ENCODE measurements around the gene CCRL2. TPM values are rescaled to one million over a fixed set of nuclear protein-coding genes. Genes with fewer than 3 reads are reported as not detected.
"Not testable (repeated sequence)": the region's sequence is repeated elsewhere in the genome, so short reads cannot be mapped to it uniquely, and the experiment has no call there.

Gene CCRL2
- total RNA-seq, 2 donors from 2014 or later: 2.5 to 3.2 TPM

DNA sequence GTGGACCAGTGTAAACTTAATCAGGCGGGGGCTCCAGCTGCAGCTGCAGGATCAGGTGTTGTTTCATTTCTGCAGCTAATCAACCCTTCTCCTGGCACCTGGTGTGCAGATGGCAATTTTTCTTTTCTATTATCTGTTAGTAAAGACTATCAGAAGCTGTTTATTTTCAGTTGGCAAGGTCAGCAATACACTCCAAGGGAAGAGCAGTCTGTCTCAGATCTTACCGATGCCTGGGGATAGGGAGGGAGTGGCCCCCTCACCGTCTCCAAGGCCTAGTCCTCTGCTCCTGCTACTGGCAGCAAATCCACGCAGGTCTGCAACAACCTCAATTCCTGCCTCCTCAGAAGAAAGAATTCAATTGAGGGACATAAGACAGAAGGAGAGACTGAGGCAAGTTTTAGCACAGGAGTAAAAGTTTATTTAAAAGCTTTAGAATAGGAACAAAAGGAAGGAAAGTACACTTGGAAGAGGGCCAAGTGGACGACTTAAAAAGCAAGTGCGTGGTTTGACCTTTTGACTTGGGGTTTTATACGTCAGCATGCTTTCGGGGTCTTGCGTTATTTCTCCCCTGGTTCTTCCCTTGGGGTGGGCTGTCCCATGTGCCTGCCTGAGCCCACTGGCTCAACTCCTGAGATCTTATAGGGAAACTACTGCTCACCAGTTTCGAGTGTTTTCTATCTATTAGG is 9.2 kb downstream of the CCRL2 start:
- H3K4me3 Mint-ChIP-seq: no peak overlapping the region
- H3K4me1 Mint-ChIP-seq (ENCODE audit: low read depth): peaks cover 9% of the 10 kb centered on the region
- no peaks in the 10 kb centered on the region for H3K36me3 Mint-ChIP-seq (ENCODE audit: insufficient read depth in 2 of 2)
- H3K9me3 Mint-ChIP-seq: no peaks in the 10 kb centered on the region
- ATAC-seq (replicated peaks in 1 of 2): peak in 1 of 2 donors; percentile 41
- DNase-seq: peak in 1 of 2 donors; percentile 8
- H3K27me3 Mint-ChIP-seq (ENCODE audit: low read depth): no peaks in the 10 kb centered on the region
- no peak overlapping the region for H3K27ac Mint-ChIP-seq

DNA sequence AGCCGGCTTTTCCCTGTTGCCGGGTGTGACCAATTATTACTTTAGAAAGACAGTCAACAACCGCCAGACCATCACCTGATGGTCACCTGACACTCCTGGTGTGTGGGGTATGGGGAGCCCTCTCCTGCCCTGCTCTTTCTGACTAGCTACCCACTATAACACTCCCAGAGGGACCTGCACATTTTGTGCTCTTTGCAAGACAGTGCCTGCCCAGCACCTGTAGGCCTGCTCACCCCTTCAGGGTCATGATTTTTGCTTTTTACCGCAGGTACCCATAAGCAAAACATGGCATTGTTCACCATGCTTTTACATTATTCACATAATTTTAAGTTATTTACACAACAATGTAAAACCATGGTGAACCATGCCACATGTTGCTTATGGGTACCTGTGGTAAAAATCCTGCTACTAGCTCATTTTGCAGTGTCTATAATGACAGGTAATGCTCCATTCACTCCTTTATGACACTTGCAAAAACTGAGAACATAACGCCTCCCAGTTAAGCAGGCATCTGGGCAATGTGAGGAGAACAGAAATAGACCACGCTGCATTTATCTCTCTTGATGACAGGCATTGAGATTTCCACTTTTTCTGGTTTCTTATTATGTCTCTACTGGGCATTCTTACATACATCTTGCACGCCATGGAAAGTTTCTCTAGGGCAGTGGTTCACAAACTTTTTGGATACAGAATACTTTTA is 9.9 kb downstream of the CCRL2 start:
- Mint-ChIP-seq H3K27ac (no peak overlapping the region), H3K4me3 (no peak overlapping the region), H3K36me3 (ENCODE audit: insufficient read depth in 2 of 2) (no peaks in the 10 kb centered on the region), H3K27me3 (ENCODE audit: low read depth) (no peaks in the 10 kb centered on the region), H3K9me3 (no peaks in the 10 kb centered on the region), H3K4me1 (ENCODE audit: low read depth) (peaks cover 9% of the 10 kb centered on the region)
- DNase-seq (no peak), ATAC-seq (replicated peaks in 1 of 2) (no peak)

GRCh38 chr3:46417841-46418611 is 11.0 kb downstream of the CCRL2 start:
- Mint-ChIP-seq H3K27ac (no peak overlapping the region), H3K27me3 (ENCODE audit: low read depth) (no peaks in the 10 kb centered on the region), H3K4me3 (no peak overlapping the region), H3K36me3 (ENCODE audit: insufficient read depth in 2 of 2) (no peaks in the 10 kb centered on the region), H3K9me3 (no peaks in the 10 kb centered on the region), H3K4me1 (ENCODE audit: low read depth) (peaks cover 9% of the 10 kb centered on the region)
- DNase-seq (no peak), ATAC-seq (replicated peaks in 1 of 2) (no peak)

DNA sequence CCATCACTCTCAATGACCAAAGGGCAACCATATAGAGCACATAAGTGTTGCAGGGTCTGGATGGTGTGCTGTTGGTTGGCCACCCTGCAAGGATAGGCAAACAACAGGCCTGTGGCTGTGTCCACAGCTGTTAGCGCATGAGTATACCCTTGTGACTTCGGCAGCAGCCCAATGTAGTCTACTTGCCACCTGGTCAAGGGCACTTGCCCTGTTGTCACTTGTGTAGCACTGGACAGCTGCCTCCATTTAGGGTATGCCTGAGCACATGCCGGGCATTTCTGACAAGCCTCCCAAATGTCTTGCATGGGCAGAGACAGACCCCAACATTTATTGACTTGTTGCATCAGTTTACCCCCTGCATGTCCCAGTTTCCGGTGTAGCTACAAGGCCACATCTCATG is 12.8 kb downstream of the CCRL2 start:
- Mint-ChIP-seq H3K27ac (no peak overlapping the region), H3K27me3 (ENCODE audit: low read depth) (no peaks in the 10 kb centered on the region), H3K36me3 (ENCODE audit: insufficient read depth in 2 of 2) (no peaks in the 10 kb centered on the region), H3K9me3 (no peaks in the 10 kb centered on the region), H3K4me1 (ENCODE audit: low read depth) (peaks cover 9% of the 10 kb centered on the region), H3K4me3 (no peak overlapping the region)
- DNase-seq (no peak), ATAC-seq (replicated peaks in 1 of 2) (no peak)

- Mint-ChIP-seq H3K36me3 (ENCODE audit: insufficient read depth in 2 of 2) (no peaks in the 10 kb centered on the region), H3K4me3 (no peak overlapping the region), H3K27ac (no peak overlapping the region), H3K9me3 (no peaks in the 10 kb centered on the region), H3K27me3 (ENCODE audit: low read depth) (no peaks in the 10 kb centered on the region), H3K4me1 (ENCODE audit: low read depth) (peaks cover 7% of the 10 kb centered on the region)
- DNase-seq: no peak
- ATAC-seq (replicated peaks in 1 of 2): no peak
Measured at GRCh38 chr3:46420931-46421330, 13.9 kb downstream of the CCRL2 start.

DNA sequence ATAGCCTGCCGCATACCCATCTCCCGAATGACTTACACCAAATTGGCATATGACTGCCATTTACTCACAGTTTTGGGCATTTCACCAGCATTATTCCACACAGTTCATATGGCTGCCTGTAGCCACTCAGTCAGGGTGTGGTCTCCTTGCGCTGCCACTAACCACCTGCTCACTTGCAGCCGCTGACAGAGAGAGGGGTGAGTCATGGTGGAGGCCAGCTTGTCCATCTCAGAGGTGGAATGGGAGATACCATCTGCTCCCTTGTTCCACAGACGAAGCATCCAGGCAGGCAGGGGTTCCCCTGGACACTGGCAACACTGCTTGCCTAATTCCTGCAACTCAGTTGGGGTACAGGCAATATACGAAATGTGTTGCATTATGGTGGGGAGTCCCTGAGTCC is 15.6 kb downstream of the CCRL2 start:
- no peaks in the 10 kb centered on the region for H3K27me3 Mint-ChIP-seq (ENCODE audit: low read depth)
- ATAC-seq (replicated peaks in 1 of 2): no peak
- H3K27ac Mint-ChIP-seq: no peak overlapping the region
- peaks cover 6% of the 10 kb centered on the region for H3K4me1 Mint-ChIP-seq (ENCODE audit: low read depth)
- H3K36me3 Mint-ChIP-seq (ENCODE audit: insufficient read depth in 2 of 2): no peaks in the 10 kb centered on the region
- H3K9me3 Mint-ChIP-seq: no peaks in the 10 kb centered on the region
- H3K4me3 Mint-ChIP-seq: no peak overlapping the region
- DNase-seq: no peak

DNA sequence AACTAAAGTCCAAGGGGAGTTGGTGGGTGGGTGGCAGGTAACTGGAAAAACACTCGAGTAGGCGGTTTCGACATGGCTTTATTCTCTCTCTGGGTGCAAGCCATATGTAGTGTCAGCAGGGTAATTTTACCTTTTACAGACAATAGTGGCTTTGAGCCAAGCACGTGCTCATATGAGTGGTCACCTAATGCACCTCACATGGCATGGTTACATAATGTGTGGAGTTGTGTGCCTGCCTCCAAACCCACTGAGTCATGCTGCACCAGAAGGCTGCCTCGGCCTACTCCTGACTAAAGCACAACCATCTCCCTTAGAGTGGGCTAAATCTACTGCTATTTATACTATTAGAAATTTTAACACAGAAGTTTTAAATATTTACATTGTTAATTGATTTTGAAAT is 16.5 kb downstream of the CCRL2 start:
- ATAC-seq (replicated peaks in 1 of 2) (no peak), DNase-seq (no peak)
- Mint-ChIP-seq H3K4me3 (no peak overlapping the region), H3K36me3 (ENCODE audit: insufficient read depth in 2 of 2) (no peaks in the 10 kb centered on the region), H3K9me3 (no peaks in the 10 kb centered on the region), H3K4me1 (ENCODE audit: low read depth) (peaks cover 6% of the 10 kb centered on the region), H3K27me3 (ENCODE audit: low read depth) (no peaks in the 10 kb centered on the region), H3K27ac (no peak overlapping the region)

DNA sequence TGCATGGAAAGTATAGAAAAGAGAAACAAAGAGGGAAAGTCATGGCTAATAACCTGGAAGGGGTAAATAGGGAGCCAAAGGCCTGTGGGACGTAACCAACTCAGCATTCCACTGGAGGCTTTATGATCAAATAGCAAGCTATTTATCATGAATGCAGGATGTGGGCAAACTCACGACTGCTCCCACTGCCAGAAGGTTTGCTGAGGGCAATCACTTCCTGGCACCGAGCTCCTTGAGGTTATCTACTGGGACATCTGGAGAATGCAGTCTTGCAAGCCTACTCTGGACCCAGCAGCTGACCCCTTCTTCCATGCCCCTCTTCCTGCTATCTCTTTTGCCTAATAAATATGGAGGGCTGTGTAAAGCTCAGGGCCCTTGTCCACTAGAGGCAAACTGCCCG is 19.4 kb downstream of the CCRL2 start:
- not testable (repeated sequence) for H3K36me3 Mint-ChIP-seq (ENCODE audit: insufficient read depth in 2 of 2); ATAC-seq (replicated peaks in 1 of 2); H3K9me3 Mint-ChIP-seq; H3K4me1 Mint-ChIP-seq (ENCODE audit: low read depth); DNase-seq; H3K4me3 Mint-ChIP-seq; H3K27me3 Mint-ChIP-seq (ENCODE audit: low read depth); H3K27ac Mint-ChIP-seq

DNA sequence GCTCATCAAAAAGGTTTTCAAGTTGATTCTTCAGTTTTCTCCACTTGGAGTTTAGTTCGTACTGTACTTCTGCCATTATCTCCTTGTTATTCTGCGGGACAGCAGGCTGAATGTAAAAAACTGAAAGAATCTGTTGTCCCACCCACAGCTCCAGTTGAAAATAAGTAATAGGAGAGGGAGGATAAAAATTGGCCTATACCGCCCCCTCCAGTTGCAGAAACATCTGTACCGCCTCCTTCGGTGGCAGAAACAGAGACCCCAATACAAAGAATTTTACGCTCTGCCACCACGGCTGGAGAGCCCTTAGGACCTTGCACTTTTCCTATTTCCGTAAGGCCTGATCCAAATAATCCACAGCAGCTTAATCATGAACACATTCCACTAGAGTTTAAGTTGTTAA is 20.3 kb downstream of the CCRL2 start:
- not testable (repeated sequence) for H3K36me3 Mint-ChIP-seq (ENCODE audit: insufficient read depth in 2 of 2); H3K27ac Mint-ChIP-seq; H3K27me3 Mint-ChIP-seq (ENCODE audit: low read depth); H3K4me3 Mint-ChIP-seq; H3K9me3 Mint-ChIP-seq; ATAC-seq (replicated peaks in 1 of 2); H3K4me1 Mint-ChIP-seq (ENCODE audit: low read depth); DNase-seq

DNA sequence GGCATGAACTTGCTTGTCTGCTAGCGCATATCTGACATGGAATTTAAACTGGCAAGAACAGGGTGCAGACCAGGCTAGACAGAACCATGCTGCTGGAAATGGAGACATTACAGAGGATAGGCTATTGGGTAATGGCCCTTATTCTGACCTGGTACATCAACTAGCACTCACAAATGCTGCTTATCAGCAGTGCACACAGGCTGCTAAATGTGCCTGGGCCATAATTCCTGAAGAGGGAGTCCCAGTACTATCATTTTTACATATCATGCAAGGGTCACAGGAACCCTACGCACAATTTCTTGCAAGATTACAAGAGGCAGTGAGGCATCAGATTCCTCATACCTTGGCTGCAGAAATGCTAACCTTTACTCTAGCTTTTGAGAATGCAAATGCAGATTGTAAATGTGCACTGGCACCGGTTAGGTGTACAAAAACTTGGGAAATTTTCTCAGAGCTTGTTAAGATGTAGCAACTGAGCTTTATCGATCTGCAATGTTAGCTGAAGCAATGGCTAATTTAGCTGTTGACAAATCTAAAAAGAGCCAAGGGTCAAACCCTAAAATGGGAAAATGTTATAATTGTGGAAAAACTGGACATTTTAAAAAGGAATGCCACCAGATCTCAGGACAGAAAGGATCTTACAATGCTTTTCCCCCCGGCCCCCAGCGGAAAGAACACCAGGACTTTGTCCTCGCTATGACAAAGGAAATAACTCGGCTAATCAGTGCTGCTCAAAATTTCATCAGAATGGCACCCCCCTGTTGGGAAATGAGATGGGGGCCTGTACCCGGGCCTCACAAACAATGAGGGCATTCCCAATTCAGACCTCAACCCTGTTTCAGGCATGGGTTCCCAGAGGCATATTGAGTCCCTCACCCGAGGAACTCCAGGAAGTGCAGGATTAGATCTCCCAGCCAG is 21.1 kb downstream of the CCRL2 start:
- no peak for DNase-seq
- no peak for ATAC-seq (replicated peaks in 1 of 2)
- H3K36me3 Mint-ChIP-seq (ENCODE audit: insufficient read depth in 2 of 2): peaks cover 7 to 8% of the 10 kb centered on the region in 2 donors
- peaks cover 4 to 8% of the 10 kb centered on the region in 2 donors for H3K9me3 Mint-ChIP-seq
- no peak overlapping the region for H3K27ac Mint-ChIP-seq
- H3K4me3 Mint-ChIP-seq: no peak overlapping the region
- H3K27me3 Mint-ChIP-seq (ENCODE audit: low read depth): no peaks in the 10 kb centered on the region
- H3K4me1 Mint-ChIP-seq (ENCODE audit: low read depth): peaks cover 6% of the 10 kb centered on the region

GRCh38 chr3:46429250-46429649 is 22.2 kb downstream of the CCRL2 start:
- Mint-ChIP-seq H3K4me1 (ENCODE audit: low read depth) (peaks cover 6% of the 10 kb centered on the region), H3K36me3 (ENCODE audit: insufficient read depth in 2 of 2) (peaks cover 9 to 11% of the 10 kb centered on the region in 2 donors), H3K27ac (no peak overlapping the region), H3K27me3 (ENCODE audit: low read depth) (no peaks in the 10 kb centered on the region), H3K9me3 (peaks cover 4 to 8% of the 10 kb centered on the region in 2 donors), H3K4me3 (no peak overlapping the region)
- ATAC-seq (replicated peaks in 1 of 2): no peak
- DNase-seq: no peak

DNA sequence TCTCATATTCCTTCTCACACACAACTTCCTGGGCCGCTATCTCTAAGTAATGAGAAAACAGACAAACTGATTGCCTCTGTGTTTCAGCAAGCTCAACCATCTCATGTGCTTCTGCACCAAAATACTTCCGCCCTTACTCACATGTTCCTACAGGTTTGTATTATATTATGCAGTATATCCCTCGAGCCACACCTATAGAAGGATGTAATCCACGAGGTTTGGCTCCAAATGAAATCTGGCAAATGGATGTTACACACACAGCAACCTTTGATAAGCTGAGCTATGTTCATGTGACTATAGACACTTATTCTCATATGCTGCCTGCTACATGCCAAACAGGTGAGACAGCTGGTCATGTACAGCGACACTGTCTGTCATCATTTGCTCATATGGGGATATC is 22.6 kb downstream of the CCRL2 start:
- H3K9me3 Mint-ChIP-seq: peaks cover 4 to 8% of the 10 kb centered on the region in 2 donors
- ATAC-seq (replicated peaks in 1 of 2) (no peak), DNase-seq (no peak)
- H3K27me3 Mint-ChIP-seq (ENCODE audit: low read depth): no peaks in the 10 kb centered on the region
- H3K4me1 Mint-ChIP-seq (ENCODE audit: low read depth): peaks cover 6% of the 10 kb centered on the region
- no peak overlapping the region for H3K4me3 Mint-ChIP-seq
- H3K27ac Mint-ChIP-seq: no peak overlapping the region
- H3K36me3 Mint-ChIP-seq (ENCODE audit: insufficient read depth in 2 of 2): peaks cover 9 to 11% of the 10 kb centered on the region in 2 donors

All from activated T-cell treated with anti-CD3 and anti-CD28 coated beads, Interleukin-2, amount 50 U/mL, for 72 hours (primary cell).